Measurements from ENCODE around the gene ASB2.
A peak's percentile ranks its signal among the peaks of the same experiment; 100 is the strongest.

Gene ASB2

GRCh38 chr14:93976477-93977057, at the start of gene ASB2:
Gene ASB2, minus strand, starts transcription at chr14:93976570. Its CDS starts 12,031 bp downstream, at chr14:93964539.
- DNase-seq = peak; percentile 61

- DNase-seq = no peak
Measured at GRCh38 chr14:94025720-94026119, 49.4 kb upstream of the ASB2 start.

GRCh38 chr14:94024549-94024948, 48.2 kb upstream of the ASB2 start:
- no peak for DNase-seq

GRCh38 chr14:94022532-94023411, 46.4 kb upstream of the ASB2 start:
- DNase-seq = no peak

- DNase-seq = peak; percentile 26
Measured at GRCh38 chr14:94021416-94022157, 45.2 kb upstream of the ASB2 start.

- DNase-seq = no peak
Measured at GRCh38 chr14:94021001-94021400, 44.6 kb upstream of the ASB2 start.

GRCh38 chr14:94020267-94020666, 43.9 kb upstream of the ASB2 start:
- no peak for DNase-seq

- DNase-seq = no peak
Measured at GRCh38 chr14:94019329-94019728, 43.0 kb upstream of the ASB2 start.

GRCh38 chr14:94018308-94018707, 41.9 kb upstream of the ASB2 start:
- DNase-seq = no peak

- no peak for DNase-seq
Measured at GRCh38 chr14:94016446-94016976, 40.1 kb upstream of the ASB2 start.

GRCh38 chr14:94015223-94015622, 38.9 kb upstream of the ASB2 start:
- no peak for DNase-seq

- no peak for DNase-seq
Measured at GRCh38 chr14:94014382-94014781, 38.0 kb upstream of the ASB2 start.

- no peak for DNase-seq
Measured at GRCh38 chr14:94011795-94012194, 35.4 kb upstream of the ASB2 start.

GRCh38 chr14:94010625-94011024, 34.3 kb upstream of the ASB2 start:
- no peak for DNase-seq

GRCh38 chr14:94009767-94010166, 33.4 kb upstream of the ASB2 start:
- no peak for DNase-seq

GRCh38 chr14:94008234-94008633, 31.9 kb upstream of the ASB2 start:
- DNase-seq = no peak

GRCh38 chr14:94005324-94006073, 29.1 kb upstream of the ASB2 start:
- no peak for DNase-seq

GRCh38 chr14:94004015-94004414, 27.6 kb upstream of the ASB2 start:
- DNase-seq = no peak

GRCh38 chr14:94003397-94003796, 27.0 kb upstream of the ASB2 start:
- no peak for DNase-seq

GRCh38 chr14:94001501-94002396, 25.4 kb upstream of the ASB2 start:
- peak; percentile 62 for DNase-seq

GRCh38 chr14:94001016-94001415, 24.6 kb upstream of the ASB2 start:
- no peak for DNase-seq

GRCh38 chr14:94000267-94000666, 23.9 kb upstream of the ASB2 start:
- no peak for DNase-seq

Measured in stimulated activated CD4-positive, alpha-beta T cell treated with anti-CD3 and anti-CD28 coated beads, Interleukin-1b, Interleukin-23, amount 100 ng/mL, for 48 hours (primary cell).